22Rv1 (cell line): ENCODE results near the gene TREML4.
"Not testable (repeated sequence)": the region's sequence is repeated elsewhere in the genome, so short reads cannot be mapped to it uniquely, and the experiment has no call there.

ENCODE experiments used
- ZFX ChIP-seq: fragments of 450-650 bp; IDR thresholded peaks from 2 replicates; pipeline ENCODE4 v1.6.1; 2017; ENCODE audit warnings: antibody characterized with exemption, borderline replicate concordance
- TF ChIP-seq, protein P1 (sequence below): fragments of 450-650 bp; IDR thresholded peaks from 2 replicates; pipeline ENCODE4 v1.5.1; 2017; ENCODE audit warnings: mild to moderate bottlenecking

GRCh38 chr6:41246529-41246928 lies 18.4 kb downstream of the TREML4 start:
- TF ChIP-seq, protein P1, sequence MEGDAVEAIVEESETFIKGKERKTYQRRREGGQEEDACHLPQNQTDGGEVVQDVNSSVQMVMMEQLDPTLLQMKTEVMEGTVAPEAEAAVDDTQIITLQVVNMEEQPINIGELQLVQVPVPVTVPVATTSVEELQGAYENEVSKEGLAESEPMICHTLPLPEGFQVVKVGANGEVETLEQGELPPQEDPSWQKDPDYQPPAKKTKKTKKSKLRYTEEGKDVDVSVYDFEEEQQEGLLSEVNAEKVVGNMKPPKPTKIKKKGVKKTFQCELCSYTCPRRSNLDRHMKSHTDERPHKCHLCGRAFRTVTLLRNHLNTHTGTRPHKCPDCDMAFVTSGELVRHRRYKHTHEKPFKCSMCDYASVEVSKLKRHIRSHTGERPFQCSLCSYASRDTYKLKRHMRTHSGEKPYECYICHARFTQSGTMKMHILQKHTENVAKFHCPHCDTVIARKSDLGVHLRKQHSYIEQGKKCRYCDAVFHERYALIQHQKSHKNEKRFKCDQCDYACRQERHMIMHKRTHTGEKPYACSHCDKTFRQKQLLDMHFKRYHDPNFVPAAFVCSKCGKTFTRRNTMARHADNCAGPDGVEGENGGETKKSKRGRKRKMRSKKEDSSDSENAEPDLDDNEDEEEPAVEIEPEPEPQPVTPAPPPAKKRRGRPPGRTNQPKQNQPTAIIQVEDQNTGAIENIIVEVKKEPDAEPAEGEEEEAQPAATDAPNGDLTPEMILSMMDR, result not testable (repeated sequence)
- not testable (repeated sequence) for TF ChIP-seq ZFX
